ENCODE data around the gene PLAAT2.

The PLAAT2 gene

GRCh38 chr11:63517156-63517555, 46.0 kb downstream of the PLAAT2 start:
- no peak overlapping the region for H2AFZ ChIP-seq (ENCODE audit: low read length, unreplicated experiment)
- H3K27ac ChIP-seq (ENCODE audit: low read depth, low read length): no peak overlapping the region
- H3K79me2 ChIP-seq (ENCODE audit: control insufficient read depth, insufficient read depth, low read length, unreplicated experiment): no peaks in the 10 kb centered on the region
- H3K27me3 ChIP-seq (ENCODE audit: insufficient read depth, low read length): no peaks in the 10 kb centered on the region
- peaks cover 8% of the 10 kb centered on the region for H3K4me1 ChIP-seq (ENCODE audit: control insufficient read depth, insufficient read depth, low read length, unreplicated experiment)
- H3K36me3 ChIP-seq (ENCODE audit: insufficient read depth, low read length): no peaks in the 10 kb centered on the region
- no peak overlapping the region for H3K4me3 ChIP-seq (ENCODE audit: low read depth, low read length)

DNA sequence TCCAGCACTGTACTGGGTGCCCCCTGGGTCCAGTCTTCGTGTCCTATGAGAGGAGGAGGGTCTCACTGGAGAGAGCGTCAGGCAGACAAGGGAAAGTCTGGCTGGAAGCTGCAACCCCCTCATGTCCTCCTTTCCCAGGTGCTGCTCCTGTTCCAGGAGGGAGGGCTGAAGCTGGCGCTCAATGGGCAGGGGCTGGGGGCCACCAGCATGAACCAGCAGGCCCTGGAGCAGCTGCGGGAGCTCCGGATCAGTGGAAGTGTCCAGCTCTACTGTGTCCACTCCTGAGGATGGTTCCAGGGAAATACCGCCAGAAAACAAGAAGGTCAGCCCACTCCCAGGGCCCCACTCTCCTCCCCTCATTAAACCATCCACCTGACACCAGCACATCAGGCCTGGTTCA, 47.1 kb downstream of the PLAAT2 start:
- Histone ChIP-seq H3K79me2 (ENCODE audit: control insufficient read depth, insufficient read depth, low read length, unreplicated experiment) (no peaks in the 10 kb centered on the region), H3K4me1 (ENCODE audit: control insufficient read depth, insufficient read depth, low read length, unreplicated experiment) (peaks cover 14% of the 10 kb centered on the region), H3K27ac (ENCODE audit: low read depth, low read length) (no peak overlapping the region), H2AFZ (ENCODE audit: low read length, unreplicated experiment) (no peak overlapping the region), H3K36me3 (ENCODE audit: insufficient read depth, low read length) (no peaks in the 10 kb centered on the region), H3K27me3 (ENCODE audit: insufficient read depth, low read length) (no peaks in the 10 kb centered on the region), H3K4me3 (ENCODE audit: low read depth, low read length) (no peak overlapping the region)

DNA sequence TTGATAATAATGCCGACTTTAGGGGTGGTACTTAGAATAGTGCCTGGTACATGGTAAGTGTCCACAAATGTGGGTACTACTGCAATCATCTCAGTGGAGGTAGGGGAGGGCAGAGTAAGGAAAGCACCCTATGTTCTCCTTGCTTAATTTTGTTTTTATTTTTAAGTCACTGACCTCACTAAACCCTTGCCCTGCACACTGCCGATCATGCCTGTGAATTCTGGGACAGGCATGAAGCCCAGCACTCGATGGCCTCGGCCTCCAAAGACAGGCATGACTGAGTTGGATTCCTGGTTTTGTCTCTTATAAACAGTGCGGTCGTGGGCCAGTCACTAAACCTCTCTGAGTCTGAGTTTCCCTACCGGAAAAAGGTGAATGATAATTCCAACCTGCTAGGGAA, 50.4 kb downstream of the PLAAT2 start:
- H3K79me2 ChIP-seq (ENCODE audit: control insufficient read depth, insufficient read depth, low read length, unreplicated experiment): no peaks in the 10 kb centered on the region
- H2AFZ ChIP-seq (ENCODE audit: low read length, unreplicated experiment): no peak overlapping the region
- H3K27me3 ChIP-seq (ENCODE audit: insufficient read depth, low read length): no peaks in the 10 kb centered on the region
- H3K36me3 ChIP-seq (ENCODE audit: insufficient read depth, low read length): no peaks in the 10 kb centered on the region
- no peak overlapping the region for H3K27ac ChIP-seq (ENCODE audit: low read depth, low read length)
- H3K4me1 ChIP-seq (ENCODE audit: control insufficient read depth, insufficient read depth, low read length, unreplicated experiment): peaks cover 17% of the 10 kb centered on the region
- no peak overlapping the region for H3K4me3 ChIP-seq (ENCODE audit: low read depth, low read length)

DNA sequence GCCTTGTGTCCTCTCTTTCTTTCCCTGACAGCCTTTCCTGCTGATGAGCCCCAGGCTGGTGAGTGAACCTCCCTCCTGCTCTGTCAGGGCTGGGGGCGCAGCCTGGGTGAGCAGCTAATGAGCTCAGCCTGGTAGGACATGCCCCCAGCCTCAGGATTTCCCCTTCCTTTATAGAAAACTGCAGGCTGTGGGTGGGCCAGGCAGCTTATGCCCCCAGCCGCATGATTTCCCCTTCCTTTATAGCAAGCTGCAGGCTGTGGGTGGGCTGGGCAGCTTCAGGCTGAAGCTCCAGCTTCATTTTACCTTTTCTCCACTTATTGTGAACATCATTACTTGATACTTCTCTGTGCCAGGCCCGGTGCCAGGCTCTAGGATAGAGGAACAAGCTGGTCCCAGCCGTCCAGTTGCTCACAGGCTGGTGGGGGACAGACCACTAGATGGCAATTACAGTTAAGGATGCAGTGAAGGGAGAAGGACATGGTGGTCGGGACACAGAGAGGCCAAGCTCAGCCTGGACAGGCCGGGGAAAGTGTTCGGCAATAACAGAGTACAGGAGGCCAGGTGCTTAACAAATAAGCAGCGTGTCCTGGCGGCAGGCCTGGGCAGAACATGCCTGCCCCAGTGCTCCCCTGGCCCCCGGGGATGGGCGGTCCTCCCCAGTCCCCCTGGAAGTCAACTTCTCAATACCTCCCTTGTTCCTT, 52.0 kb downstream of the PLAAT2 start:
- Histone ChIP-seq H3K27me3 (ENCODE audit: insufficient read depth, low read length) (no peaks in the 10 kb centered on the region), H3K4me1 (ENCODE audit: control insufficient read depth, insufficient read depth, low read length, unreplicated experiment) (peaks cover 17% of the 10 kb centered on the region), H3K36me3 (ENCODE audit: insufficient read depth, low read length) (no peaks in the 10 kb centered on the region), H3K4me3 (ENCODE audit: low read depth, low read length) (no peak overlapping the region), H2AFZ (ENCODE audit: low read length, unreplicated experiment) (no peak overlapping the region), H3K27ac (ENCODE audit: low read depth, low read length) (peak overlapping the region; percentile 39; the same call in 1 of the 2 replicates), H3K79me2 (ENCODE audit: control insufficient read depth, insufficient read depth, low read length, unreplicated experiment) (no peaks in the 10 kb centered on the region)

- Histone ChIP-seq H2AFZ (ENCODE audit: low read length, unreplicated experiment) (no peak overlapping the region), H3K4me3 (ENCODE audit: low read depth, low read length) (no peak overlapping the region), H3K27me3 (ENCODE audit: insufficient read depth, low read length) (no peaks in the 10 kb centered on the region), H3K36me3 (ENCODE audit: insufficient read depth, low read length) (no peaks in the 10 kb centered on the region), H3K79me2 (ENCODE audit: control insufficient read depth, insufficient read depth, low read length, unreplicated experiment) (no peaks in the 10 kb centered on the region), H3K4me1 (ENCODE audit: control insufficient read depth, insufficient read depth, low read length, unreplicated experiment) (peaks cover 17% of the 10 kb centered on the region), H3K27ac (ENCODE audit: low read depth, low read length) (peak overlapping the region; percentile 54)
These were observed 52.7 kb downstream of the PLAAT2 start for GRCh38 chr11:63510360-63511047.

GRCh38 chr11:63508745-63509144, 54.4 kb downstream of the PLAAT2 start:
- Histone ChIP-seq H3K4me1 (ENCODE audit: control insufficient read depth, insufficient read depth, low read length, unreplicated experiment) (peaks cover 17% of the 10 kb centered on the region), H3K27ac (ENCODE audit: low read depth, low read length) (no peak overlapping the region), H3K27me3 (ENCODE audit: insufficient read depth, low read length) (no peaks in the 10 kb centered on the region), H3K36me3 (ENCODE audit: insufficient read depth, low read length) (no peaks in the 10 kb centered on the region), H2AFZ (ENCODE audit: low read length, unreplicated experiment) (no peak overlapping the region), H3K79me2 (ENCODE audit: control insufficient read depth, insufficient read depth, low read length, unreplicated experiment) (no peaks in the 10 kb centered on the region), H3K4me3 (ENCODE audit: low read depth, low read length) (no peak overlapping the region)

- Histone ChIP-seq H3K36me3 (ENCODE audit: insufficient read depth, low read length) (no peaks in the 10 kb centered on the region), H3K27ac (ENCODE audit: low read depth, low read length) (no peak overlapping the region), H2AFZ (ENCODE audit: low read length, unreplicated experiment) (no peak overlapping the region), H3K4me1 (ENCODE audit: control insufficient read depth, insufficient read depth, low read length, unreplicated experiment) (peaks cover 17% of the 10 kb centered on the region), H3K79me2 (ENCODE audit: control insufficient read depth, insufficient read depth, low read length, unreplicated experiment) (no peaks in the 10 kb centered on the region), H3K4me3 (ENCODE audit: low read depth, low read length) (no peak overlapping the region), H3K27me3 (ENCODE audit: insufficient read depth, low read length) (no peaks in the 10 kb centered on the region)
These were observed 55.2 kb downstream of the PLAAT2 start for GRCh38 chr11:63508009-63508408.

GRCh38 chr11:63507511-63507910, 55.7 kb downstream of the PLAAT2 start:
- H3K27ac ChIP-seq (ENCODE audit: low read depth, low read length): no peak overlapping the region
- peaks cover 17% of the 10 kb centered on the region for H3K4me1 ChIP-seq (ENCODE audit: control insufficient read depth, insufficient read depth, low read length, unreplicated experiment)
- H3K27me3 ChIP-seq (ENCODE audit: insufficient read depth, low read length): no peaks in the 10 kb centered on the region
- no peak overlapping the region for H3K4me3 ChIP-seq (ENCODE audit: low read depth, low read length)
- H2AFZ ChIP-seq (ENCODE audit: low read length, unreplicated experiment): no peak overlapping the region
- H3K36me3 ChIP-seq (ENCODE audit: insufficient read depth, low read length): no peaks in the 10 kb centered on the region
- no peaks in the 10 kb centered on the region for H3K79me2 ChIP-seq (ENCODE audit: control insufficient read depth, insufficient read depth, low read length, unreplicated experiment)

DNA sequence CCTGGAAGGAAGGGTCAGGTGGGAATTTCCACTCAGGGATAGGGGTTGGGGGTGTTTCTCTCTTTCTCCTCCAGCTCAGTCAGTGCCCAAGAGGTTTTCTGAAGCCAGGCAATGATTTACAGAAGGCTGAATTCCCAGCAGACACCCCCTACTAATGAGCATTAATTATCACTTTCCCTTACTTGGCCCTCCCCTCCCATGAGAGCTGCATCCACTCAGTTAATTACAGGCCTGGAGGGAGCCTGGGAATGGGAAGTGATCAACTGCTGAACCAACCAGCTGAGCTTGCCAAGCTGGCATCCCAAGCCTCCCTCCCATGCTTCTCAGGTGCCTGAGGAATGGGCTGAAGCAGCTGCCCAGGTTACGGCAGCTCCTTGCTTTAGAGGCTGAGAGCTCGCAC, 56.3 kb downstream of the PLAAT2 start:
- Histone ChIP-seq H3K27me3 (ENCODE audit: insufficient read depth, low read length) (no peaks in the 10 kb centered on the region), H3K36me3 (ENCODE audit: insufficient read depth, low read length) (no peaks in the 10 kb centered on the region), H3K27ac (ENCODE audit: low read depth, low read length) (no peak overlapping the region), H2AFZ (ENCODE audit: low read length, unreplicated experiment) (no peak overlapping the region), H3K4me1 (ENCODE audit: control insufficient read depth, insufficient read depth, low read length, unreplicated experiment) (peaks cover 17% of the 10 kb centered on the region), H3K4me3 (ENCODE audit: low read depth, low read length) (no peak overlapping the region), H3K79me2 (ENCODE audit: control insufficient read depth, insufficient read depth, low read length, unreplicated experiment) (no peaks in the 10 kb centered on the region)

DNA sequence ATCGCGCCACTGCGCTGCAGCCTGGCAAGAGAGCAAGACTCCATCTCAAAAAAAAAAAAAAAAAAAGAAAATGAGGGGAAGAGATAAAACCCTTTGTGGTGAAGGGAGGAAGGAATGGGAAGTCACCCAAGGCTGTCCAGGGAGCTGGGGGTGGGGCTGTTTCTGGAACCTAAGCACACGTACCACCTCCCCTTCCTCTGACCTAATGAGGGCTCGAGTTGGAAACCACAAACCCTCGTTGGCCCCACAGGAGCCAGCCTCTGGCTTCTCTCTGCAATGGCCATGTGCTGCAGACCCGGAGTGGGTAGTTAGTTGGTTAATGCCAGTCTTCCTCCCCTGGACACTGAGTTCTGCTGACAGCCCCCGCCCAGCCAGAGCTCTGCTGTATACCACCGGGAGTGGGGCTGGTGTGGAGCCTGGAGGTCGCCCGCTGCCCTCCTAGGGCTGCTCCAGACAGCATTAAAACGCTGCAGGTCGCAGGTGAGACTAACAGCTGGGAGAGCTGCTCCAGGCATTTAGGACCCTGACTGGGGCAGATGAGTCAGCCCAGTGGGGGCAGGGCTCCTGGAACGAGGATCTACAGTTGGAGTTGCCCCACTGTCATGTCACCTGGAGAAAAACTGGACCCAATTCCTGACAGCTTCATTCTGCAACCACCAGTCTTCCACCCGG, 57.2 kb downstream of the PLAAT2 start, which contains the start of gene LGALS12:
TSS of gene LGALS12 (plus strand) at position 228 of the 672 bp plus-strand sequence. CDS start at position 603, 375 bp downstream.
- no peaks in the 10 kb centered on the region for H3K79me2 ChIP-seq (ENCODE audit: control insufficient read depth, insufficient read depth, low read length, unreplicated experiment)
- H3K27me3 ChIP-seq (ENCODE audit: insufficient read depth, low read length): no peaks in the 10 kb centered on the region
- no peaks in the 10 kb centered on the region for H3K36me3 ChIP-seq (ENCODE audit: insufficient read depth, low read length)
- H3K4me1 ChIP-seq (ENCODE audit: control insufficient read depth, insufficient read depth, low read length, unreplicated experiment): peaks cover 10% of the 10 kb centered on the region
- no peak within 1 kb of the TSS for H2AFZ ChIP-seq (ENCODE audit: low read length, unreplicated experiment)
- H3K4me3 ChIP-seq (ENCODE audit: low read depth, low read length): no peak within 1 kb of the TSS
- no peak within 1 kb of the TSS for H3K27ac ChIP-seq (ENCODE audit: low read depth, low read length)

Measured in ACC112 (cell line).